Measurements from ENCODE around the gene CGNL1.

The CGNL1 gene

GRCh38 chr15:57436166-57436565, 59.9 kb downstream of the CGNL1 start:
- Histone ChIP-seq H3K4me3 (ENCODE audit: low read depth, low read length) (no peak overlapping the region), H3K36me3 (replicated peaks) (no peaks in the 10 kb centered on the region), H3K27me3 (replicated peaks) (no peaks in the 10 kb centered on the region), H3K27ac (no peak overlapping the region)
- TF ChIP-seq CTCF (IDR thresholded peaks at IDR 0.05; ENCODE audit: low read depth, low read length, missing control alignments): no peak
- in situ Hi-C loops (cut with HindIII; ENCODE audit: low pct_ligation_motif_present, low sequenced_read_pairs): no loop called here
- no peak for DNase-seq

GRCh38 chr15:57436961-57437360, 60.7 kb downstream of the CGNL1 start:
- no peak for TF ChIP-seq CTCF (IDR thresholded peaks at IDR 0.05; ENCODE audit: low read depth, low read length, missing control alignments)
- no peaks in the 10 kb centered on the region for H3K36me3 ChIP-seq (replicated peaks)

GRCh38 chr15:57437564-57437963, 61.3 kb downstream of the CGNL1 start:
- no peak for DNase-seq
- in situ Hi-C loops (cut with HindIII; ENCODE audit: low pct_ligation_motif_present, low sequenced_read_pairs): no loop called here
- no peaks in the 10 kb centered on the region for H3K36me3 ChIP-seq (replicated peaks)
- H3K27ac ChIP-seq: no peak overlapping the region
- H3K27me3 ChIP-seq (replicated peaks): no peaks in the 10 kb centered on the region
- no peak overlapping the region for H3K4me3 ChIP-seq (ENCODE audit: low read depth, low read length)
- no peak for TF ChIP-seq CTCF (IDR thresholded peaks at IDR 0.05; ENCODE audit: low read depth, low read length, missing control alignments)

More at GRCh38 chr15:57436961-57437360, 60.7 kb downstream of the CGNL1 start:
- no peak overlapping the region for H3K27ac ChIP-seq
- no peaks in the 10 kb centered on the region for H3K27me3 ChIP-seq (replicated peaks)
- in situ Hi-C loops (cut with HindIII; ENCODE audit: low pct_ligation_motif_present, low sequenced_read_pairs): no loop called here
- no peak for DNase-seq
- no peak overlapping the region for H3K4me3 ChIP-seq (ENCODE audit: low read depth, low read length)

GRCh38 chr15:57438166-57438565, 61.9 kb downstream of the CGNL1 start:
- DNase-seq: no peak
- no peaks in the 10 kb centered on the region for H3K36me3 ChIP-seq (replicated peaks)
- H3K27me3 ChIP-seq (replicated peaks): no peaks in the 10 kb centered on the region
- H3K4me3 ChIP-seq (ENCODE audit: low read depth, low read length): no peak overlapping the region
- in situ Hi-C loops (cut with HindIII; ENCODE audit: low pct_ligation_motif_present, low sequenced_read_pairs): no loop called here
- no peak overlapping the region for H3K27ac ChIP-seq
- TF ChIP-seq CTCF (IDR thresholded peaks at IDR 0.05; ENCODE audit: low read depth, low read length, missing control alignments): no peak

GRCh38 chr15:57439128-57440027, 63.1 kb downstream of the CGNL1 start:
- H3K27me3 ChIP-seq (replicated peaks): no peaks in the 10 kb centered on the region
- in situ Hi-C loops (cut with HindIII; ENCODE audit: low pct_ligation_motif_present, low sequenced_read_pairs): no loop called here

More at GRCh38 chr15:57439128-57440027, 63.1 kb downstream of the CGNL1 start:
- no peak for TF ChIP-seq CTCF (IDR thresholded peaks at IDR 0.05; ENCODE audit: low read depth, low read length, missing control alignments)
- no peak overlapping the region for H3K4me3 ChIP-seq (ENCODE audit: low read depth, low read length)
- no peak overlapping the region for H3K27ac ChIP-seq
- no peak for DNase-seq
- H3K36me3 ChIP-seq (replicated peaks): no peaks in the 10 kb centered on the region

All from brain microvascular endothelial cell (primary cell).